GM19324 (cell line): Measurements from ENCODE around the gene PTPRCAP.
"Not testable (repeated sequence)": the region's sequence is repeated elsewhere in the genome, so short reads cannot be mapped to it uniquely, and the experiment has no call there.

Experiments
- ATAC-seq: cut with Tn5 transposase; IDR thresholded peaks from one replicate; pipeline ENCODE4 v1.9.1; 2021; ENCODE audit warnings: mild to moderate bottlenecking, moderate library complexity; ENCODE audit not compliant: unreplicated experiment, low FRiP score

Gene PTPRCAP

GRCh38 chr11:67428052-67429001 is 9.2 kb downstream of the PTPRCAP start, which contains the start of gene RPS6KB2:
Gene RPS6KB2 (plus strand): TSS chr11:67428494. CDS start chr11:67428546, 52 bp downstream.
- ATAC-seq: peak; percentile 92

GRCh38 chr11:67427364-67427859 is 10.1 kb downstream of the PTPRCAP start:
- not testable (repeated sequence) for ATAC-seq

- no peak for ATAC-seq
Measured at GRCh38 chr11:67423891-67424613, 13.4 kb downstream of the PTPRCAP start.

DNA sequence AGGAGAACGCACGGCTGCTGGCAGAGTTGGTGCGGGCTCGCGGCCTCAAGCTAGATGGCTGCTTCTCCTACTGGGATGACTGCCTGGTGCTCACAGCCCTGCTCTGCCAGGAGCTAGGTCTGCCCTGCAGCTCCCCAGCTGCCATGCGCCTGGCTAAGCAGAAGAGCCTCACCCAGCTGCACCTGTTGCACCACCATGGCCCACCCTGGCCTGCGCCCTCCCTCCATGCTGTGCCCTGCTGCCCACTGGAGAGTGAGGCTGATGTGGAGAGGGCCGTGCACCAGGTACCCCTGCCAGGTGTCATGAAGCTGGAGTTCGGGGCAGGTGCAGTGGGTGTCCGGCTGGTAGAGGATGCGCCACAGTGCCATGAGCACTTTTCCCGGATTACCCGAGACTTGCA is 14.0 kb downstream of the PTPRCAP start:
- no peak for ATAC-seq

DNA sequence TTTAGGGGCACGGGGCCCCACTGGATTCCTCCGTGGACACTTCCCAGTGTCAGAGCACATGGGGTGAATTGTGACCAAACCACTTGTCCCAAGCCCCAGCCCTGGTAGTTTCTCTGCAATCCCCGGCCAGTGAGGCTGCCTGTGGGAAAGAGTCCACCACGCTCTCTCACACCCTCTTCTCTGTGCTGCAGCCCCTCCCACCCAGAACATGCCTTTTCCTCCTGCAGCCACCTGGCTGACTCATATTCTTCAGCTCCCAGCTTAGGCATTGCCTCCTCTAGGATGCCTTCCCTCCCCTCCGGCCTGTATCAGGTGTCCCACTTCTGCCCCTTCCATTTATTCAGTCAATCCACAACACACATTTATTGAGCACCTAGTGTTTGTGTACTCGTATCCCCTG is 14.6 kb downstream of the PTPRCAP start:
- no peak for ATAC-seq

GRCh38 chr11:67421430-67422031 is 16.0 kb downstream of the PTPRCAP start:
- ATAC-seq: no peak

DNA sequence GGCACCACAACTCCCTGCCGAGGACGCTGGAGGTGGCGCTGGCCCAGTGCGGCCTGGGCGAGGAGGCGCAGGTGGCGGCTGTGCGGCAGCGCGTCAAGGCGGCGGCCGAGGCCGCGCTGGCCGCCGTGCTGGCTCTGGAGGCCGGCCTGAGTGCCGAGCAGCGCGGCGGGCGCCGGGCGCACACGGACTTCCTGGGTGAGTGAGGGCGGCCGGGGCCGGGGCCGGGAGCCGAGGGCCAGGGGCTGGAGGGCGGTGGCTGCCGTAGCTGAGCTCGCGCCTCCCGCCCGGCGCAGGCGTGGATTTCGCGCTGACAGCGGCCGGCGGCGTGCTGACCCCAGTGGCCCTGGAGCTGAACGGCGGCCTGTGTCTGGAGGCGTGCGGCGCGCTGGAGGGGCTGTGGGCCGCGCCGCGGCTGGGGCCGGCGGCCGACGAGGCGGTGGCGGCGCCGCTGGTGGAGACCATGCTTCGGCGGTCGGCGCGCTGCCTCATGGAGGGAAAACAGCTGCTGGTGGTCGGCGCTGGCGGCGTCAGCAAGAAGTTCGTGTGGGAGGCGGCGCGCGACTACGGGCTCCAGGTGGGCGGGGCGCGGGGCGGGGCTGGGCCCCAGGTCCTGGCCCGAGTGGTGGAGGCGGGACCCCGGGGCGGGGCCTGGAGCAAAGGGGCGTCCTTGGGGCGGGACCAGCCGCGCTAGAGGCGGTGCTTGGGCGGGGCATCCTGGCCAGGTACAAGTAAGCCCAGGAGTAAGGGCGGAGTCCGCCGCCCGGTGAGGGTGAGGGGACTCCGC is 16.6 kb downstream of the PTPRCAP start:
- ATAC-seq: peak; percentile 80

DNA sequence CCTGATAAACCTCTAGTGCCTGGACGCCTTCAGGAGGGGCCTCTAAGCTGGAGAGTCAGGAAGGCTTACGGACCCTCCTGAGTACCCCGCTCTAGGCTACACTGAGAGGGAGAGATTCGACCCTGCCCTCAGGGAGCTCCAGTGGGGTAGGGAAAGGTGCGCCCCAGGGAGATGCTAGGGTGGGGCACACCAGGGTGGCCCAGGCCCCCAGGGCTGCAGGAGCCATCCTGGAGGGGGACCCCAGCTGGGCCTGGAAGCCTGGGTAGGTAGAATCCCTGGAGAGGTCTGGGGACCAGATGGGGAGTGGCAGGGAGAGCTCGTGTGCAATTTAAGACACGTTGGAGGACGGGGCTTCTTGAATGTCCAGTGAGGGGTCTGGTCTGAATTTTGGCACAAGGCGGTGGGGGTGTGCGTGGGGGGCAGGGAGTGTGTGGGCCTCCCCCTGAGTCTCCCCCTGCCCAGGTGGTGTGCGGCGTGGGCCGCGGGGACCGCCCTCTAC is 17.3 kb downstream of the PTPRCAP start:
- ATAC-seq: no peak

DNA sequence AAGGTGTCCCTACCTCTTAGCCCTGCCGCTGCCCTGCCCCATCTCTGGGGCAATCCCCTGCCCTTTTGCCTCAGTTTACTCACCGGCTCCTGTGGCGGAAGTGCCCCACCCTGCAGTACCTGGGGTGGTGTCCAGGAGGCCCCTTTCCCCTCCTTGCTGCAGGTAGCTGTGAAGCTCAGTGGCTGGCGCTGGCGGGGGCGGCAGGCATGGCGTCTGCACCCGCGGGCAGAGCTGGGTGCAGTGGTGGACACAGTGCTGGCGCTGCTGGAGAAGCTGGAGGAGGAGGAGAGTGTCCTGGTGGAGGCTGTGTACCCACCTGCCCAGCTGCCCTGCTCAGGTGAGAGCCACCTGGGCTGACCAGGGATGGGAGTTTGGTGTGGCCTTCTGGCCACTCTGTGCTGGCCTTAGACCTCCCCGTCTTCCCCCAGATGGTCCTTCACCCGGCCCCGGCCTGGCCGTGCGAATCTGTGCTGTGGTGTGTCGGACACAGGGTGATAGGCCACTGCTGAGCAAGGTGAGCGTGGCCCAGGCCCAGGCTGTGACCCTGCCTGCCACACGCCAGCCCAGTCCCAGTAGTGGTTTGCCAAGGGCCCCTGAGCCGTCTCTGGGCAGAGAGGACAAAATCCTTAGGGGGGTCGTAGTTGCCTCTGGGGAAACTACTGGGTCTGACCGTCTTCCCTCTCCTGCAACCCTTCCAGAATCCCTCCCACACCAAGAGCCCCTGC is 18.0 kb downstream of the PTPRCAP start:
- ATAC-seq: no peak

DNA sequence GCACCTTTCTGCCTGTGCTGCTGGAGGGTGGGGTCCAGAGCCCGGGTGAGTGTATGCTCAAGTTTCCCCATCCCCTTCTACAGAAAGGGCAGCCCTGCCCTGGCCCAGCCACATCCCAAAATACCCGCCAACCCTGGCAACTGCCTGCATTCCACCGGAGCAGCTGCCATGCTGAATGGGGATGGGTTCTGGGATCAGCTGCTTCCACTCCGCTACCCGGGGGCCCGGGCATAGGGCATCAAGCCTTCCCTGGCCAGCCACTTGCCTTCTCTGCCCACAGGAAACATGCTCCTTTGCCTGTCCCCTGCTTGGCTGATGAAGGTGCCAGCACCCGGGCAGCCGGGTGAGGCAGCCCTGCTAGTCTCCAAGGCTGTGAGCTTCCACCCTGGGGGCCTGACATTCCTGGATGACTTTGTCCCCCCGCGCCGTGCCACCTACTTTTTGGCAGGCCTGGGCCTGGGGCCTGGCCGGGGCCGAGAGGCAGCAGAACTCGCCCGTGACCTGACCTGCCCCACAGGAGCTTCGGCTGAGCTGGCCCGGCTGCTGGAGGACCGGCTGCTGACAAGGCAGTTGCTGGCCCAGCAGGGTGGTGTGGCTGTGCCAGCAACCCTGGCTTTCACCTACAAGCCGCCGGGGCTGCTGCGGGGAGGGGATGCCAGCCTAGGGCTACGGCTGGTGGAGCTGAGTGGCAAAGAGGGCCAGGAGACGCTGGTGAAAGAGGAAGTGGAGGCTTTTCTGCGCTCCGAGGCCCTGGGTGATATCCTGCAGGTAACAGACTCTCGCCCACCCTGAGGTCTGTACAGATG is 18.8 kb downstream of the PTPRCAP start:
- no peak for ATAC-seq

DNA sequence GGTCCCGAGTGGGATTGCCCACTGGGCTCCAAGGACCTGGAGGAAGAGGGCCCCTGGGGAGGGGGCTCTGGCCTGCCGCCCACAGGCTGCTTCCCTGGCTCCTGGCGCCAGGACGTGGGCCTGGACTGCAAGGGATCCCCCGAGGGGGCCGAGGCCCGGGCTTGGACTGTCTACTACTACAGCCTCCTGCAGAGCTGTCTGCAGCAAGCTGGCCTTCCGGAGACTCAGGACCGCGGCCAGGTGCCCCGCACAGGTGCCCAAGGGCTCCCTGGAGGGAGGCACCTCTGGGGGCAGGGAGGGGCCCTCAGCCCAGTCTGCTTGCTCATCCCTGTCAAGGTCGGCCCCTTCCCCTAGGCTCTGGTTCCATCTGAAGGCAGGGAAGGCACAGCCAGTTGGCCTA is 20.1 kb downstream of the PTPRCAP start:
- ATAC-seq: no peak

DNA sequence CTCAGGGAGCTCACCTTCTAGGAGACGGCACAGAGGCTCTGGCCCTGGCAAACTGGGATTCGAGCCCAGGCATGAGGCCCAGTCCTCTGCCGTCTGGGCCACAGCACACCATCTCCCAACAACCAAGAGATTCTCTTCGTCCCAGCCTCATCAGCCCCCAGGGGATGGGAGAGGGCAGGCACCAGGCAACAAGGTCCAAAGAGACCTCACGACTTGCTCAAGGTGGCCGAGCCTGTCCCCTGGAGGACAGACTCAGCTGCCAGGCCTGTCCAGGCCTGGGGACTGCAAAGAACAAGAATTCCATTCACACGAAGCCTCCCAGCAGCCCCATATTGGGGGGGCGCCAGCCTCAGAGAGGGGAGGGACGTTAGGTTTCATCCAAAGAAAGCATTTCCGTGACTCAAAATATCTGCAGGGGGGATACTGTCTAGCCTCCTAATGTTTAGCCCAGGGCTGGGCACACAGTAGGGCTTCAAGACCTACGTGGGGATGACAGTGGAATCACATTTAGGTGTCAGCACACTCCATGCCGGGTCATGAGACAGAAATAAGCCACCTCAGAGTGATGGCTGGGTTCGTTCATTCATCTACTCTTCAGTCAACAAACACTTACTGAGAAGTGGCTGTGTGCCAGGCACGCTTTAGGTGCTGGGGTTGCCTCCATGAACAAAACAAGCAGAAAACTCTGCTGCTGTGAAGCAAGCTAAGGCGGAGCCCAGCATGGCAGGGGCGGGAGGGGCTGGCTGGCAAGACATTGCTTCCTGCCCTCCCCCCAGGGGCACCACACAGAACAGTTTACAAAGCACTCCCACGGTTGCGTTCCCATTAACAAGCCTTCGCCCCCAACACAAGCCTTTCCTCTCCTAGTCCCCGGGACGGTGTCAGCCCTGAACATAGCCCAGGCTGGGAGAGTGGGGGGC is 20.8 kb downstream of the PTPRCAP start:
- ATAC-seq: no peak

DNA sequence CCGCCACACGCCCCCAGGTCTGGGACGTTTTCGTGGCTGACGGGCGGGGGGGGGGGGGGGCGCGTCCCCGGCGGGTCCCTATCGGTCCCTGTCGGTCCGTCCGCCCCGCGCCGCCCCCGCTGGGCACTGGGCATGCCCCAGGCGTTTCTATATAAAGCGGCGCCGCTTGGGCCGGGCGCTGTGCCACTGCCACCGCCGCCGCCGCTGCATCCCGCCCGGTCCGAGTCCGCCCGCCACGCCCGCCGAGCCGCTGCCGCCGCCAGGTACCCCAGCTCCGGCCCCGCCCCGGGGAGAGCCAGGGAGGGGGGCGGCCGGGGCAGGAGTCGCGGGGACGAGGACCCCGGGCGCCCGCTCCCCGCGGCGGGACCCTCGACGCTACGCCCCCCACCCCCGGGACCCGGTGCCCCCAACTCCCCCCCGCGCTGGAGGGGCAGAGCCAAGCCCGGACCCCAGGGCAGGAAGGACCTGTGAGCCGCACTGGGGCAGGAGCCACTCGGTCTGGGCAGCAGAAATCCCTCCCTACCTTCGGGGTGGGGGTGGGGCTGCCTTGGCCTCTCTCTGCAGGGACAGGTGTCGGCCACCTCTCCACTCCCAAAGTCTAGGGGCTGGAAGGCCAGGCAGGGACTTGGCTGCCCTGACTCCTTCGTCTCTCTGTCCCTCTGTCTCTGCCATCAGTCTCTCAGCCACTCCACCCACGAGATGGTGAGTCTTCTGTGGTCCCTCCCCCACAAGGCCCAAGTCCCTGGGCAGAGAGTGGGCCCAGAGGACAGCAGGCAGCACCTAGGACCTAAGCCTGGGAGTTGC is 21.8 kb downstream of the PTPRCAP start, which contains the start of gene CARNS1:
CARNS1 (plus strand) TSS at position 178 of the 804 bp plus-strand sequence; CDS start at position 700, 522 bp downstream.
- no peak for ATAC-seq

DNA sequence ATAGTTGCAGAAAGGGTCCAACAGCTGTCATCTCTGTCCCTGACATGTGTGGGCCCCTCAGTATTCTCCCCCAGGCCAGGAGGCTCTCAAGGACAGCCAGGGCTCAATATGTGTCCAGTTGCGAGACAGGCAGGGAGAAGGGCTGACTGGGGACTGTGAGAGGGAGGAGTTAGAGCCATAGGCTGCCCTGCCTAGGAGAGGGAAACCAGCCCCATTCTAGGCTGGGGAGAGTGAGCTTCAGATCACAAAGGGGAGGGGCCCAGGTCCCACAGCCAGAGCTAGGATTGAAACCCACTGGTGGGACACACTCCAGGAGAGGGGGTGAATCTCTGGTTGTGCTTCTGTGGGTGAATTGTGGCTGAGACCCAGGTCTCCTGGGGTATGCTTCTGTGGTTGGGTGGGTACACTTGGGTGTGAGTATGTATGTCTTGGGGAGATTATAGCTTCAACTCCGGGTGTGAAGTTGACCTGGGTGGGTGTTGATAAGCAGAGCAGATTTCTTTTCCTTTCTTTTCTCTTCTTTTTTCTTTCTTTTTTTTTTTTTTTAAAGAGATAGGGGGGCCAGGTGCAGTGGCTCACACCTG is 24.1 kb downstream of the PTPRCAP start:
- no peak for ATAC-seq

DNA sequence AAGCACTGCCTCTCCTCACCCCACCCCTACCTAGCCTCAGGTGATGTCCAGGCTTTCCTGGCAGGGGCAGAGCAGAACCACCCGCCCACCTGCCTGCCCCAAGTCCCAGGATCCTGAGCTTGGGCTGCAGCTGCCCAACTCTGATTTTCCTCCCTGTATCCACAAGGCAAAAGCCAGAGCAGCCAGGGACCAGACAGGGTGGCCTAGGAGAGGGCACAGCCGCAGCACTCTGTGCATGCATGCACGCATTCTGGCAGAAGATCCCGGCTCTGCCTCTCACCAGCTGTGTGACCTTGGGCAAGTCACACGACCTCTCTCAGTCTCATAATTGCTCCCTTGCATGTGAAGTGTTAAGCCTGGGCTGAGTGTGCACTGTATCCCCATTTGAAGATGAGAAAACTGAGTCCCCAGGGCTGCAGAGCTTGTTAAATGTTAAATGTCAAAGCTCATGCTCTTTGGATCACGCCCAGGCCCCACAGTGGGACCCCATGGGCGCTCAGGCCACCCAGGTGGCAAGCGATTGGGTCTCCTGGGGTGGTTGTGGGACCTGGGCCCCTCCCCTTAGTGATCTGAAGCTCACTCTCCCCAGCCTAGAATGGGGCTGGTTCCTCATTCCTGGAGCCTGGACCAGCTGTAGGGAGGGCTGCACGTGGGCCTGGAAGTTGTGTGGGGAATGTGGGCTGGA is 24.8 kb downstream of the PTPRCAP start:
- ATAC-seq: no peak

- ATAC-seq: no peak
Measured at GRCh38 chr11:67411785-67412152, 25.7 kb downstream of the PTPRCAP start.
